Vagina (tissue), 2 donors: ENCODE results near the gene ATP11C.
"Not testable (repeated sequence)": the region's sequence is repeated elsewhere in the genome, so short reads cannot be mapped to it uniquely, and the experiment has no call there.

Source experiments
- CTCF ChIP-seq, 3 experiments: fragments of 450-650 bp in 2 of 3; fragments of 200-600 bp in 1 of 3; sonication (generic) in 1 of 3; IDR thresholded peaks; one replicate each; pipeline ENCODE4 v1.5.1; 2017 to 2019; ENCODE audit warnings: antibody characterized with exemption in 3 of 3, mild to moderate bottlenecking in 2 of 3, moderate library complexity in 2 of 3
- POLR2A ChIP-seq, 2 donors: fragments of 450-650 bp; IDR thresholded peaks; one replicate each; pipeline ENCODE4 v1.6.1; 2017; ENCODE audit warnings: antibody characterized with exemption in 2 of 2, mild to moderate bottlenecking in 2 of 2, moderate library complexity in 2 of 2

- TF ChIP-seq CTCF, POLR2A (IDR thresholded peaks at IDR 0.05): not testable (repeated sequence)
Observed at GRCh38 chrX:139966159-139966558, 33.3 kb upstream of the ATP11C start.
